Esophagus squamous epithelium (tissue), 5 donors: Measurements from ENCODE around the gene KCNJ2. TPM values are rescaled to one million over a fixed set of nuclear protein-coding genes. Genes with fewer than 3 reads are reported as not detected.
A peak's percentile ranks its signal among the peaks of the same experiment; 100 is the strongest.

Experiments
- DNase-seq: peaks from one replicate; lab custom pipeline; 2025; lab: John Stamatoyannopoulos, UW
- H3K27ac ChIP-seq, 4 donors: fragments of 200-600 bp; sonication (generic); one replicate each; pipeline ENCODE4 v1.5.1; 2016 to 2019; ENCODE audit warnings: mild to moderate bottlenecking in 1 of 4
- H3K27me3 ChIP-seq, 4 donors: fragments of 200-600 bp; sonication (generic); 1 replicate in 3 of 4; 2 replicates in 1 of 4; pipeline versions ENCODE4 v1.5.1 to v1.6.0; 2017 to 2021; ENCODE audit warnings: antibody characterized with exemption in 1 of 4
- H3K36me3 ChIP-seq, 3 donors: fragments of 200-600 bp; sonication (generic); one replicate each; pipeline ENCODE4 v1.5.1; 2016 to 2019
- H3K4me1 ChIP-seq, 3 donors: fragments of 200-600 bp; sonication (generic); one replicate each; pipeline ENCODE4 v1.5.1; 2017 to 2019
- H3K4me3 ChIP-seq, 4 donors: fragments of 200-600 bp; sonication (generic); 1 replicate in 3 of 4; 2 replicates in 1 of 4; pipeline ENCODE4 v1.5.1; 2016 to 2019; ENCODE audit warnings: mild to moderate bottlenecking in 2 of 4, moderate library complexity in 1 of 4
- H3K9me3 ChIP-seq, 3 donors: fragments of 200-600 bp; sonication (generic); one replicate each; pipeline ENCODE4 v1.5.1; 2016 to 2019
- CTCF ChIP-seq, 6 experiments: fragments of 450-650 bp in 4 of 6; fragments of 200-600 bp in 2 of 6; sonication (generic) in 2 of 6; IDR thresholded peaks; one replicate each; pipeline ENCODE4 v1.5.1; 2016 to 2019; ENCODE audit warnings: antibody characterized with exemption in 6 of 6, mild to moderate bottlenecking in 4 of 6, moderate library complexity in 4 of 6
- POLR2A ChIP-seq, 4 donors: fragments of 450-650 bp; IDR thresholded peaks; one replicate each; pipeline ENCODE4 v1.6.1; 2017; ENCODE audit warnings: antibody characterized with exemption in 4 of 4, mild to moderate bottlenecking in 4 of 4, moderate library complexity in 3 of 4
- WGBS, 2 donors: methylation state at CpG; one replicate each; pipeline ENCODE4 v1.1.5; 2018; 5-methylcytosine and 5-hydroxymethylcytosine counted together
- intact Hi-C: fragments of 100-400 bp; cut with DNase I; formaldehyde crosslinking; loops from one replicate; pipeline ENCODE4 v1.15.0; 2022
- total RNA-seq, 4 donors: library from RNA; depleted of rRNA; stranded (reverse); fragments of >200 nt; gene quantifications; one replicate each; pipeline ENCODE4 v1.1.0, GENCODE V29; 2016
- donor health status: DM: yes; HTN: yes; CAD: no.

Gene KCNJ2
- total RNA-seq, 4 donors from 2014 or later, result 4.8 to 13.5 (median 8.0) TPM

GRCh38 chr17:70183508-70183907 lies 14.2 kb downstream of the KCNJ2 start:
- no peak for TF ChIP-seq CTCF (IDR thresholded peaks at IDR 0.05)
- no peak for TF ChIP-seq POLR2A (IDR thresholded peaks at IDR 0.05)
- no peak for DNase-seq
- 71 to 82% methylated on average over 4 of the region's 4 CpGs for WGBS, 2 donors
- Histone ChIP-seq H3K4me3 (no peak overlapping the region), H3K36me3 (no peaks in the 10 kb centered on the region), H3K9me3 (no peaks in the 10 kb centered on the region), H3K27ac (no peak overlapping the region), H3K4me1 (peaks cover 11 to 37% (median 13%) of the 10 kb centered on the region in 3 donors), H3K27me3 (no peaks in the 10 kb centered on the region)
- intact Hi-C loops, result no loop called here

- Histone ChIP-seq H3K27me3 (no peaks in the 10 kb centered on the region), H3K36me3 (no peaks in the 10 kb centered on the region), H3K4me1 (peaks cover 11 to 37% (median 13%) of the 10 kb centered on the region in 3 donors), H3K9me3 (no peaks in the 10 kb centered on the region), H3K27ac (peak overlapping the region in 1 of 4 donors; percentile 26), H3K4me3 (no peak overlapping the region)
- TF ChIP-seq POLR2A (IDR thresholded peaks at IDR 0.05), result no peak
- TF ChIP-seq CTCF (IDR thresholded peaks at IDR 0.05), result no peak
- no peak for DNase-seq
- intact Hi-C loops, result no loop called here
These were observed 14.9 kb downstream of the KCNJ2 start for GRCh38 chr17:70184207-70184606.

- DNase-seq, result no peak
- peak overlapping the region in 2 of 4 donors; percentile 7 to 26 for H3K27ac ChIP-seq
- H3K36me3 ChIP-seq, result no peaks in the 10 kb centered on the region
- peaks cover 11 to 37% (median 13%) of the 10 kb centered on the region in 3 donors for H3K4me1 ChIP-seq
- no peaks in the 10 kb centered on the region for H3K27me3 ChIP-seq
- H3K4me3 ChIP-seq, result no peak overlapping the region
- WGBS, 2 donors, result 23 to 40% methylated on average over 4 of the region's 4 CpGs
- intact Hi-C loops, result no loop called here
- TF ChIP-seq POLR2A (IDR thresholded peaks at IDR 0.05) (no peak), CTCF (IDR thresholded peaks at IDR 0.05) (no peak)
- H3K9me3 ChIP-seq, result no peaks in the 10 kb centered on the region
These were observed 15.4 kb downstream of the KCNJ2 start for GRCh38 chr17:70184770-70185169.

DNA sequence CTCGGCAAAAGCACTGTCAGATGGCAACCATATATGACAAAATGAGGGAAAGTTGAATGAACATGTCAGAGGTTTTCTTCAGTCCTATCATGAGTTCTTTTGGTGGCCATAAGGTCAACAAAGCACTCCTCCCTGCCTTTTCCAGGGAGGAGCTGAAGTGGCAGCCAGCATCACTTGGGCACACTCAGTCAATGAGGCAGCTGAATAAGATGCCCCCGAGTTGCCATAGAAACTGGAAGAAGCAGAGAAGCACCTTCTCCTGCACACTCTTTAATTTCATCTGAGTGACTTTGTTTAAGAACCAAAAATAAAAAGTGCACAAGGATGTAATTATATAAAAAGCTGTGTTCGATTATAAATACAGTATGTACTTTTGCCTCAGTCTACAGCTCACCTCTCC lies 16.0 kb downstream of the KCNJ2 start:
- no peak overlapping the region for H3K4me3 ChIP-seq
- no peaks in the 10 kb centered on the region for H3K36me3 ChIP-seq
- no peak for TF ChIP-seq POLR2A (IDR thresholded peaks at IDR 0.05)
- 61 to 62% methylated on average over 3 of the region's 3 CpGs for WGBS, 2 donors
- intact Hi-C loops, result no loop called here
- H3K27me3 ChIP-seq, result no peaks in the 10 kb centered on the region
- peak overlapping the region; percentile 11 to 56 (median 29) for H3K27ac ChIP-seq
- DNase-seq, result no peak
- peaks cover 11 to 37% (median 13%) of the 10 kb centered on the region in 3 donors for H3K4me1 ChIP-seq
- H3K9me3 ChIP-seq, result no peaks in the 10 kb centered on the region

GRCh38 chr17:70187383-70187782 lies 18.1 kb downstream of the KCNJ2 start:
- Histone ChIP-seq H3K27ac (peak overlapping the region in 2 of 4 donors; percentile 26), H3K27me3 (no peaks in the 10 kb centered on the region), H3K9me3 (no peaks in the 10 kb centered on the region), H3K4me1 (peaks cover 11 to 54% (median 13%) of the 10 kb centered on the region in 3 donors), H3K4me3 (no peak overlapping the region), H3K36me3 (no peaks in the 10 kb centered on the region)
- no peak for TF ChIP-seq CTCF (IDR thresholded peaks at IDR 0.05)
- no peak for TF ChIP-seq POLR2A (IDR thresholded peaks at IDR 0.05)
- no peak for DNase-seq
- intact Hi-C loops, result no loop called here
- WGBS, 2 donors, result 26 to 49% methylated on average over 3 of the region's 3 CpGs
